GM18519 (cell line): ENCODE data around the gene CUEDC2.

Experiments
- ATAC-seq: cut with Tn5 transposase; IDR thresholded peaks from one replicate; pipeline ENCODE4 v1.9.1; 2021; ENCODE audit warnings: mild to moderate bottlenecking, moderate library complexity; ENCODE audit not compliant: unreplicated experiment, low FRiP score

The CUEDC2 gene

DNA sequence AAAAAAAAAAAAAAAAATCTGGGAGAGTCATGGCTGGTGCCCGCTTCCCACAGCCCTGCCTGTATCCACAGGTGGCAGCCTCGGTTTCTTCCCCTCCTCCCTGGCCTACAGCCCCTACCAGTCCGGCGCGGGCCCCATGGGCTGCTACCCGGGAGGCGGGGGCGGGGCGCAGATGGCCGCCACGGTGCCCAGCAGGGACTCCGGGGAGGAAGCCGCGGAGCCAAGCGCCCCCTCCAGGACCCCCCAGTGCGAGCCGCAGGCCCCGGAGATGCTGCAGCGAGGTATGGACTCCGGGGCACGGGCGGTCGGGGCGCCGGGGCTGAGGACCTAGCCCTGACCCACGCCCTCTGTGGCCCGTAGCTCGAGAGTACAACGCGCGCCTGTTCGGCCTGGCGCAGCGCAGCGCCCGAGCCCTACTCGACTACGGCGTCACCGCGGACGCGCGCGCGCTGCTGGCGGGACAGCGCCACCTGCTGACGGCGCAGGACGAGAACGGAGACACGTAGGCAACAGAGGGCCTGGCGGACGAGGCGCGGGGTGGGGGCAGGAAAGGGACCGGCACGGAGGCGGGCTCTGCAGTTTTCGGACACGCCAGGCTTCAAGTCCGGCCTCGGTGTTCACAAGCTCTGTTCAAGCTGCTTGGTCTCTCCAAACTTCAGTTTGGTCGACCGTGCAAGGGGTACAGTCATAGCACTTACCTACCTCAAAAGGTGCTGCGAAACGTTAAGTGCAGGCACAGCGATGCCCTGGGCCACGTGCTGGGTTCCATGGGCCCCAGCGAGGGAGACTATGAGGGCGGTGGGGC, 33.0 kb downstream of the CUEDC2 start:
- peak; percentile 40 for ATAC-seq

DNA sequence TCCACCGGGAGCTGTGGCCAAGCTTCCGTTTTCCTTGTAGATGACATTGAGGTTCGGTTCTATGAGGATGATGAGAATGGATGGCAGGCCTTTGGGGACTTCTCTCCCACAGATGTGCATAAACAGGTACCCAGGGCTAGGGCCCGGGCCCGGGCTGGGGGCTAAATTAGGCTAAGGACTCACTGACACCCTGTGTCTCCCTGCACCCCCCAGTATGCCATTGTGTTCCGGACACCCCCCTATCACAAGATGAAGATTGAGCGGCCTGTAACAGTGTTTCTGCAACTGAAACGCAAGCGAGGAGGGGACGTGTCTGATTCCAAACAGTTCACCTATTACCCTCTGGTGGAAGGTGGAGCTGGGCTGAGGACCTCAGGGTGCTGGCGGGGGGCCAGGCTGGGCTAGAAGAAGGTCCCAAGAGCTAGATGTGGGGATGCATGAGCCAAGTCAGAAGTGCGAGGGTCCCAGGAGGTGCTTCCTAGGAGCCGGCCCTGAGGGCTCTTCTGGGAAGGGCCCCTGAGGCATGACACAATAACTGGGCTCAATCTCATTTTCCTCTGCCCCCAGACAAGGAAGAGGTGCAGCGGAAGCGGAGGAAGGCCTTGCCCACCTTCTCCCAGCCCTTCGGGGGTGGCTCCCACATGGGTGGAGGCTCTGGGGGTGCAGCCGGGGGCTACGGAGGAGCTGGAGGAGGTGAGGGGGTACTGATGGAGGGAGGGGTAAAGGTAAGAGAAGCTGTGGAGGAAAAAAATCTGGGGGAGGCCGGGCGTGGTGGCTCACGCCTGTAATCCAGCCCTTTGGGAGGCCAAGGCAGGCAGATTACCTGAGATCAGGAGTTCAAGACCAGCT, 34.0 kb downstream of the CUEDC2 start:
- ATAC-seq, result no peak

DNA sequence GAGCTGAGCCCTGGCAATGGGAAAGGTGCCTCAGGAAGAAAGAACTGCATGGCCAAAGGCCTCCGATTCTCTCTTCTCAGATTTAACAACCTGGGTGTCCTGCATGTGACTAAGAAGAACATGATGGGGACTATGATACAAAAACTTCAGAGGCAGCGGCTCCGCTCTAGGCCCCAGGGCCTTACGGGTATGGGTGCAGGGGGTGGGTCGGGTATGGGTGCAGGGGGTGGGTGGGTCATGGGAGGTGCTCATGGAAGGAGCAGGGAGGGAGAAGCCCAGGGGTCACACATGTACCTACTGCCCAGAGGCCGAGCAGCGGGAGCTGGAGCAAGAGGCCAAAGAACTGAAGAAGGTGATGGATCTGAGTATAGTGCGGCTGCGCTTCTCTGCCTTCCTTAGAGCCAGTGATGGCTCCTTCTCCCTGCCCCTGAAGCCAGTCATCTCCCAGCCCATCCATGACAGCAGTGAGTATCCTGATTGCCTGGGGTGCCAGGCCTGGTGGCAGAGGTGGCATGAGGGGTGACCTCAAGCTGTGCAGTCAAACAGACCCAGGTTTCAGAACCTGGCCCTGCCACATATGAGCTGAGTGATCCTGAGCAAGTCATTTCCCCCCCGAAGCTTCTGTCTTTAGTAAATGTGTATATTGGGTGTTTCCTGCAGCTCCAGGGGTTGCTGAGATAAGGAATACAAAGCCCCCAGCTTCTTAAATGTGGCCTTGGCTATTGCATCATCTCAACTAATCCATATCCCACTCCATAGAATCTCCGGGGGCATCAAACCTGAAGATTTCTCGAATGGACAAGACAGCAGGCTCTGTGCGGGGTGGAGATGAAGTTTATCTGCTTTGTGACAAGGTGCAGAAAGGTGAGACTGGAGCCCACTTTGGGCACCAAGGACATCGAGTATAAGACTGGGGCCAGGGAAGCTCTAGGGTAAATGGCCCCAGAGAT, 34.9 kb downstream of the CUEDC2 start:
- no peak for ATAC-seq

DNA sequence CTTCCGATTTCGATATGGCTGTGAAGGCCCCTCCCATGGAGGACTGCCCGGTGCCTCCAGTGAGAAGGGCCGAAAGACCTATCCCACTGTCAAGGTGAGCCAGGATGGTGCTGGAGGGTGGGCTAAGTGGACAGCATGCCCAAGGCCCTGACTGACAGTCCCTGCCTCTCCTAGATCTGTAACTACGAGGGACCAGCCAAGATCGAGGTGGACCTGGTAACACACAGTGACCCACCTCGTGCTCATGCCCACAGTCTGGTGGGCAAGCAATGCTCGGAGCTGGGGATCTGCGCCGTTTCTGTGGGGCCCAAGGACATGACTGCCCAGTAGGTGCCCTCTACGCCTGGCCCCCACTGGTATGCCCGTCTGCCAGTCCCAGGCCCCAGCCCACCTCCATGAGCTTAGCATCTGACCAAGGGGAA, 35.6 kb downstream of the CUEDC2 start:
- no peak for ATAC-seq

DNA sequence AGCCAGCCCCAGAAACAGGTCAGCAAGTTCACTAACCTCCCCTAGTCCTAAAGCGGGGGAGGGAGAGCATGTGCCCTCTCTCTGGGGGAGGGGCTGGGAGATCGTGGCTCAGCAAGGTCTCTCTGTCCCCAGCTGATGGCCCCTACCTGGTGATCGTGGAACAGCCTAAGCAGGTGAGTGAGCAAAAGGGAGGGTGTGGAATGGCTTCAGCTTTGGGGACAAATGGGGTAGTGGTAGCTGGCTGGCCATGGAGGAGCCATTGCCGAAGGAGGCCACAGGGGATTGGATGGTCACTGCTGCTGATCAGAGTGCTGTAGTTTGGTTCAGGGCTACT, 36.1 kb downstream of the CUEDC2 start:
- ATAC-seq, result no peak

DNA sequence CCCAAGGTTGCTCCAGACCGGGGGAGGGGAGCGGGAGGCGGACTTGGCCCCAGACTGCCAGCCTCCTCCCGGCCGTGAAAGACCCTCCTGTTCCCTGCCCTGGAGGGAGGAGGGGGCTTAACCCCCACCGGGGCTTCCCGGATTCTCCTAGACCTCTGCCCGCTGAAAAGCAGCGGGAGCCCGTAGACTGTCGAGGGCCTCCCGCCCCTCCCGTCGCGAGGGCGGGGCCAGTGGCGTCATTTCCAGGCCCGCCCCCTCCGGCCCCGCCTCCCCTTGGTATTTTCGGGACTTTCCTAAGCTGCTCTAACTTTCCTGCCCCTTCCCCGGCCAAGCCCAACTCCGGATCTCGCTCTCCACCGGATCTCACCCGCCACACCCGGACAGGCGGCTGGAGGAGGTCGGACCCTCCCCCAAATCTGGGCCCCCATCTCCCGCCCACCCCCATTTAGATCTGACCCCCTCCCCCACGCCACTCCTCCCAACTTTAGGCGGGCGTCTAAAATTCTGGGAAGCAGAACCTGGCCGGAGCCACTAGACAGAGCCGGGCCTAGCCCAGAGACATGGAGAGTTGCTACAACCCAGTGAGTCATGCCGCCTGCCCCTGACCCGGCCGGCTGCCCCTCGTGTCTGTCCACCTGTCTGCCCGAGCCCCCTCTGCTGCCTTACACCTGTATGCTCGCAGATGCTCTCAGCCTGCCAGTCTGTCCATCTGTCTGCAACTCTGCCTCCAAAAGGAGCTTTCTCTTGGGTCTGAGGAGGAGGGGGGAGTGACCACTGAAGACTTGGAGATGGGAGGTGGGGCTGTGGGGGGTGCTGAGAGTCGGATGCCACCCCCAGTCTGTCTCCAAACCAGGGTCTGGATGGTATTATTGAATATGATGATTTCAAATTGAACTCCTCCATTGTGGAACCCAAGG, 36.7 kb downstream of the CUEDC2 start, which contains the start of gene NFKB2:
Gene NFKB2 (plus strand): TSS at position 306 of the 917 bp plus-strand sequence. CDS start 255 bp downstream, at position 561.
- ATAC-seq, result no peak

DNA sequence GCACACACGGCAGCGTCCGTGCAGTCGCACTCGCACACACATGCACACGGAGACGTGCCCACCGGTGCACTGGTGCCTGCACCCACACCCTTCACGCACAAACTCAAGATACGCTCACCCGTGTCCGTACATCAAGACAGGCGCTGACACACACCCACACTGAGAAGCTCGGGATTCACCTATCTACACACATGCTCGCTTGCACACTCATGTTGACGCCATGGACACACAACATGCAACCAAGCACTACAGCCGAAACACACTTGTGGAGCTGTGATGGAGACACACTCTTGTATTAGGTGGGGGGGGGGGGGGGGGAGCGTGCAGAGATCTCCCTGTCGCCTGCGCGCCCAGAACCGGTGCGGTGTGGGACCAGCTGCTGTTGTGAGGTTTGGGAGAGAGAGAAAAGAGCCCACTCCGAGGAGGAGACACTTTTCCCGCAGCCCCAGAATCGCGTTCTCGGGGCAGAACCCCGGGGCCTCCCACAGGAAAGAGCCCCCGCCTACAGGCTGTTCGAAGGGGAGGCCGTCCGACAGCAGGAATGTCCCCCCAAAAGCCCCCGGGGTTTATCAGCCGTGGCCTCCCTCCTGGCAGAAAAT, 37.5 kb downstream of the CUEDC2 start:
- ATAC-seq, result no peak

DNA sequence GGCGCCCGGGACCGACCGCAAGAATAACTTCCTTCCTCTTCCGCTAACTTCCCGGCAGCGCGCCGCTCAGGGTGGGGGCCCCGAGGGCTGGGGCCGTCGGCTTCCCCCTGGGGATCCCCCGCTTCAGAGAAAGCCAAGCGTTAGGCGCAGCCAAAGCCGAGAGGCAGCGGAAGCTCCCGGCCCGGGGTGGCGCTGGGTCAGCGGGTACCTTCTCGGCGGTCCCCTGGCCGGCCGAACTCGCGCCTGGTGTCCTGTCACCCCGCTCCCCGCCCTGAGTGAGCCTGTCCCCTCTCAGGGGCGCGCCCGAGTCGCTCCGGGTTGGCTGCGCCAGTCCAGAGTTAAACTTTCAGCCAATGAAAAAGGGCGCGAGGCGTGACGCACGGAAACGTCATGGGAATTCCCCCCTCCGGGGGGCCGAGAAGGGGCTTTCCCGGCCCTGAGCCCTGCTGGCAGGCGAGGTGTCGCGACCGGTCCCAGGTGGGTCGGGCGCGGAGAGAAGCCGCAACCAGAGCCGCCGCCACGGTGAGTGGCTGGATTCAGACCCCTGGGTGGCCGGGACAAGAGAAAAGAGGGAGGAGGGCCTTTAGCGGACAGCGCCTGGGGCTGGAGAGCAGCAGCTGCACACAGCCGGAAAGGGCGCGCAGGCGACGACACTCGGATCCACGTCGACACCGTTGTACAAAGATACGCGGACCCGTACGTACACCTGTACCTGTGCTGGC, 38.1 kb downstream of the CUEDC2 start:
- peak; percentile 70 for ATAC-seq

DNA sequence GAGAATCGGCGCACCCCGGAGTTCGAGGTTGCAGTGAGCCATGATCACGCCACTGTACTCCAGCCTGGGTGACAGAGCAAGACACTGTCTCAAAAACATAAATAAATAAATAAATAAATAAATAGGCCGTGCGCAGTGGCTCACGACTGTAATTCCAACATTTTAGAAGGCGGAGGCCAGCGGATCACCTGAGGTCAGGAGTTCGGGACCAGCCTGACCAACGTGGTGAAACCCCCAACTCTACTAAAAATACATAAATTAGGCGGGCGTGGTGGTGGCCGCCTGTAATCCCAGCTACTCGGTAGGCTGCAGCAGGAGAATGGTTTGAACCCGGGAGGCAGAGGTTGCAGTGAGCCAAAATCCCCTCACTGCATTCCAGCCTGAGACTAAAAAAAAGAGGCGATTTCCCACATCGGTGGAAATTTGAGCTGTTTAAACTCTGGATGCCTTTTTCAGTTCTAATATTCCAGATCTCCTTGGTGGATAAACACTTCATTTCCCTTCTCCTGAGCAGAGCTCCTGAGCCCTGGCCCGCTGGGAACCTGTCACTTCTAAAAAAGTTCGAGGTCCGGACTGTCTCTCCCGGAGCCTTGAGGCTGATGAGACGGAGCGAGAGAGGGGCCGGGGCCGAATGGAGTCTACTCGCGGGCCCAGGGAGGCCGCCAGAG, 38.8 kb downstream of the CUEDC2 start:
- ATAC-seq, result no peak

DNA sequence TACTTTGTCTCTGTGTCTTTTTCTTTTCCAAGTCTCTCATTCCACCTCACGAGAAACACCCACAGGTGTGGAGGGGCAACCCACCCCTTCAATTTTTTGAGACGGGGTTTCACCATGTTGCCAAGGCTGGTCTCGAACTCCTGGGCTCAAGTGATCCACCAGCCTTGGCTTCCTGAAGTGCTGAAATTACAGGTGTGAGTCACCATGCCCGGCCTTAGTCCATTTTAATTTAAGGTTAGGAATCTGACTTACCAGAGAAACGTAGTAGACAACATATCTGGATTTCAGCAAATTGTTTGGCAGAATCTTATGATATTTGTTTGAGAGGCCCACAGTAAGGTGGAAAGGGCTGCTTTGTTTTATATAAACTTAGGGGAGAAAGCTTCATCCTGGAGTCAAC, 40.1 kb downstream of the CUEDC2 start:
- ATAC-seq, result no peak

DNA sequence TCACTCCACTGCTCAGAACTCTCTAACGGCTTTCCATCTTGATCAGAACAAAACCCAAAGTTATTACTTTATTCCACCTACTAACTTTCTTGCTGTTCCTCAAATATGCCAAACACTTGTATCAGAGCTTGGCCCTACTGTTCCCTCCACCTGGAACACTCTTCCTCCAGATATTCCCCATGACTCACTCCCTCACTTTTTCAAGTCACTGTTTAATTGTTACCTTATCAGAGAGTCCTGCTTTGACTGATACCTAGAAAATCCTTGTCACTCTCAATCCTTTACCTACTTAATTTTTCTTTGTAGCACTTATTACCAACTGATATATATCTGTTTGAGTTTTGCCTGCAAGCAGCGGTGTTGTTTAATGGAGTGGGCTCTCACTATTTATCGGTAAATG, 42.5 kb downstream of the CUEDC2 start:
- ATAC-seq, result no peak

DNA sequence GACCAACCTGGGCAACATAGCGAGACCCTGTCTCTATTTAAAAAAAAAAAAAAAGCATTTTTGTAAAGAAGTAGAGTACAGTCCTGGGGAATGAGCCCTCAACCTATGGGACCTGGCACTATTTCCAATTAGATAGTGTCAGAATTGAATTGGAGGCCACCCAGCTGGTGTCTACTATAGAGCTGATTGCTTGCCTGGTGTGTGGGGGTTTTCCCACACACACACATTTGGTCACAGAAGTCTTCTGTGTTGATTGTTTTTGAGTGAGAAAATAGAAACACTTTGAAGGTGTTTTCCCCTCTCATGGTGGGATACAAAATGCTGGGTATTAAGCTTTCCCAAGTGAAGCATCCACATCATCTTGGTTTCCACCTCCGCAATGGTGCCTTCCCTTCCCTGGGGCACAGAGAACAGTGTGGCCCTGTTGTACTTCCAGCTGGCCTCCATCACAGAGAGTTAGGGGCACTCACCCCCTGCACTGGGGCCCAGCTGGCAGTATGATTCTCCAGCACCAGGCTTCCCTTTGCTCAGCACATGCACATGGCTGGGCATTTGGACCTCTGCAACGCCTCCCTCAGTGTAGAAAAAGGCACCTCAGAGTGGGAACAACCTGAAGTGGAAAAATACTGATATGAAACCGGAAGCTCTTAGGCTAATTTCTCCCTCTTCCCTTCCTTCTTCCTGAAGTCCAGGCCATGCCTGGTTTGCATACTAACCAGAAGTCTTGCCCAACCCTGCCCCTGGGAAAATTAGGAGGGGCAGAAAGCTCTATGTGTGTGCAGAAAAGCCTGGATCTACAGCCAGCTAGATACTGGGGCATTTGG, 47.6 kb downstream of the CUEDC2 start:
- ATAC-seq, result no peak

DNA sequence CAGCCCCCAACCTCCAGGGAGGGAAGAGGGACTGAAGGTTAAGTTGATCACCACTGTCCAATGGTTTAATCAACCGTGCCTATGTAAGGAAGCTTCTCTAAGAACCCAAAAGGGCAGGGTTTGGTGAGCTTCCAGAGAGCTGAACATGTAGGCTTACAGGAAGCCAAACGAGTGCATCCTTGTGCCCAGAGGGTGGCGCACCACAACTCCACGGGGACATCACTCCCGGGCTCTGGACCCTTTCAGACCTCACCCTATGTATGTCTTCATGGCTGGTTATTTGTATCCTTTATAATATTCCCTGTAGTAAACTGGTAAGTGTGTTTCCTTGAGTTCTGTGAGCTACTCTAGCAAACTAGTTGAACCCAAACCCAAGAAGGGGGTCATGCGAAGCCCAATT, 48.3 kb downstream of the CUEDC2 start:
- ATAC-seq, result no peak

DNA sequence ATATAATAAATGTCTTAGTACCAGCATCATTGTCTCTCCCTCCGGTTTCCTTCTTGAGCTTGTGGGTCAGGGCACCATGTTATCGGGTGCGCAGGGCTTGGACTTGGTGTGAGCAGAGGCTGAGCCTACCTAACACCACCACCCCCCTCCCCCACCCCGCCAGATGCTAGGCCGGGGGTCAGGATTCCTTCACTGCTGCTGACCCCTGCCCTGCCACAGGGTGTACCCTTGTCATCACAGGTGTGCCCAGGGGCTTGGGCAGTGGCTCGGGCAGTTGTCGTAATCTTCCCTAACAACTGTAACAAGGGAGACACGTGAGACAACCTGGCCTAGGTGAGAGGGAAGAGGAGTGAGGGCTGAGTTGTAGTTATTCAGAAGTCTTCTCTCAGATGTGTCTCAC, 49.5 kb downstream of the CUEDC2 start:
- no peak for ATAC-seq

DNA sequence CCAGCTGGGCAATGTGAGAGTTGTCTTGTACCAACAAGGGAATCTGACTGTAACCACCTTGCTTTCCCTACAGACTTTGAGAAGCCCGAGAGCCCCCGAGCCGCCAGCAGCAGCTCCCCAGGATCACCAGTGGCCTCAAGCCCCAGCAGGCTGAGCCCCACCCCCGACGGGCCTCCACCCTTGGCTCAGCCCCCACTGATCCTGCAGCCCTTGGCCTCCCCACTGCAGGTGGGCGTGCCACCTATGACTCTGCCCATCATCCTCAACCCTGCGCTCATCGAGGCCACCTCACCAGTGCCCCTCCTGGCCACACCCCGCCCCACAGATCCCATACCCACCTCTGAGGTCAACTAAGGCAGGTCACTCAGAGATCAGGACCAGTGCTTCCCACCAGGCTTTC, 50.4 kb downstream of the CUEDC2 start:
- no peak for ATAC-seq

DNA sequence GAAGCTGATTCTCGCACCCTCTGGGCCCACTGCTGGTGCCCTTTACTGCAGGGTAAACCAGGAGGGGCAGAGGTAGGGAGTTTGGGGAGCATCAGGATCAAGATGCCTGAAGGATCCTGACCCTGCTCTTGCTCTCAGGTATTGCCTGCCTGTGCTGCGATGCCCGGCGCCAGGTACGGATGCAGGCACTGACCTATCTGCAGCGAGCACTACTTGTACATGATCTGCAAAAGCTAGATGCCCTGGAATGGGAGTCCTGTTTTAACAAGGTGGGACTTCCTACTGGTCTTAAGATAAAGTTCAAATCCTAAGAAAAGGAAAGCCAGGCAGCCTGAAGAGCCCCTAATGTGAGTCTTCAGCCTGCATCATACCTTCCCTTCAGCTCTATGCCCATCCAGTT, 53.0 kb downstream of the CUEDC2 start:
- ATAC-seq, result no peak

DNA sequence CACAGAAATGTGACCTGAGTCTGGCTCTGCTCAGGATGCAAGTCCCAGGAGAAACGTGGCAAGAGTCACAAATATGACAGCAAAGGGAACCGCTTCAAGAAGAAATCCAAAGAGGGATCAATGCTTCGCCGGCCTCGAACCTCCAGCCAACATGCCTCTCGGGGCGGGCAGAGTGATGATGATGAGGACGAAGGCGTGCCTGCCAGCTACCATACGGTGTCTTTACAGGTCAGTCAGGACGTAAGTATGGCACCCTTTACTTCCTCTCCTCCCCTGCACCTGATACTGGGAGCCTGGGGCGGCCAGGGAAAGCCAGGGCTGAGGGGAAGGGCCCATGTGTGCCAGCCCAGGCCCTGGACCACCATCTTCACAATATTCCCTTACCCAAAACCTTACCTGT, 55.5 kb downstream of the CUEDC2 start:
- ATAC-seq, result no peak
